GM21381 (cell line): ENCODE measurements around the gene AHCYL2.
"Not testable (repeated sequence)": the region's sequence is repeated elsewhere in the genome, so short reads cannot be mapped to it uniquely, and the experiment has no call there.

Source experiments
- ATAC-seq: cut with Tn5 transposase; IDR thresholded peaks from one replicate; pipeline ENCODE4 v1.9.1; 2021; ENCODE audit warnings: mild to moderate bottlenecking, moderate library complexity; ENCODE audit not compliant: unreplicated experiment

AHCYL2 gene

GRCh38 chr7:129347330-129347729 lies 122.5 kb downstream of the AHCYL2 start:
- ATAC-seq: no peak

GRCh38 chr7:129348023-129348740 lies 123.4 kb downstream of the AHCYL2 start:
- no peak for ATAC-seq

GRCh38 chr7:129351320-129351719 lies 126.5 kb downstream of the AHCYL2 start:
- ATAC-seq: no peak

- ATAC-seq: not testable (repeated sequence)
These were observed 128.3 kb downstream of the AHCYL2 start for GRCh38 chr7:129353104-129353503.

- no peak for ATAC-seq
These were observed 129.8 kb downstream of the AHCYL2 start for GRCh38 chr7:129354428-129355157.

DNA sequence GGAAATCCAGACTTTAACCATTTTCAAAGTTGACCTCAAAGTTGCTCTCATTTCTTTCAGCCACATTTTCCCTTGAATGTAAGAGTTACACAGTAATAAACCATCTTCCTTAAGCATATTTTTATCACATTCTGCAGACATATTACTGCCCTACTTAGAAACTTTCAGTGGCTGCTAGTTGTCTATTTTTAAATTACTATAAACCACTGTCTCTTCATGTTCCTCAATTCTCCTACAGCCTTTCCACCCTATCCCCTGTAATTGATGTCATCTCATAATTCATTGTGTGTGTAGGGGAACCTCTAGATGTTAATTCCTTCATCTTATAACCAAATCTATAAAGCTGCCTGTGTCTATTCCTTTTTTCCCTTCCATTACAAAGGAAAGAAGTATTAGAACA lies 131.3 kb downstream of the AHCYL2 start:
- no peak for ATAC-seq

DNA sequence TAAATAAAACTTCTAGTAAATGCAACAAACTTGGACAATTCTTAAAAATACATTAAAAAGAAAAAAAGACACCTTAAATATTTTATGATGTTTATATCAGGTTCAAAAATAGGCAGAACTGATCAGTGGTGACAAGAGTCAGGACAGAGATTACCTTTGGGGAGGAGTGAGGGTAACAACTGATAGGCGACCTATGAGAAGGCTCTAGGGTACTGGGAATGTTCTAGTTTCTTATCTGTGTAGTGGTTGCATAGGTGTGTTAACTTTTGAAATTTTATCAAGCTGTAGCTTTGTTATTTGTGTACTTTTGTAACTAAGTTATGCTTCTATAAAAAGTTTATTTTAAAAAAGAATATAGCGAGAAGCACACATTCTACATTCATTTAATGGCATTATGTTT lies 134.3 kb downstream of the AHCYL2 start:
- no peak for ATAC-seq

- no peak for ATAC-seq
These were observed 134.8 kb downstream of the AHCYL2 start for GRCh38 chr7:129359638-129360037.

DNA sequence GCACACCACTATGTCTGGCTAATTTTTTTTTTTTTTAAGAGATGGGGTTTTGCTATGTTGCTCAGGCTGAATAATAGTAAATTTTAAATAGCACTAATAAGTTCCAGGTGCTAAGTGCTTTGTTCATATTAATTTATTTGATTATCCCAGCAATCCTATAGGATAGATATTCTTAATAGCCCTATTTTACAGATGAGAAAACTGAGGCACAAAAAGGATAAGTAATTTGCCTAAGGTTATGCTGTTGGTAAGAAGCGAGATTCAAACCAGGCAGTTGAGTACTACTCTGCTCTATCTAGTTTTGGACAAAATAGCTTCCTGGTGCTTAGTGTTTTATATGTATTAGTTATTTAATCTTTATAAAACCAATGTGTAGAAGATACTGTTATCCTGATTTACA lies 136.9 kb downstream of the AHCYL2 start:
- no peak for ATAC-seq

- no peak for ATAC-seq
These were observed 137.7 kb downstream of the AHCYL2 start for GRCh38 chr7:129362496-129362895.

DNA sequence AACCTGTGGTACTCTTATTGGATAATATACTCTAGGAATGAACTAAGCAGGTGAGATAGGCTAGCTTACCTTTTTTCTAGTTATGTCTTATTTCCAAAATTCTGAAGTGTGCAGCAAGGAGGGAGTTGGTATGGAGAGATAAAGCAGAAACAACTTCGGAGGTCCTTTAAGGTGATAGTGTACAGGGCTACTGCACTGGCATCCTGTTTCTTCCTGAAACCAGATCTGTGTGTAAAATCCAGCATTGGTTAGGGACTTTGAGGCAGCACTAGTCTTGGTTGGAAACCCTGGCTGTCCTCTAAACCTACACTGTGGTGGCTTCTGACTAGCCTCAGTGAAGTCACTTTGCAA lies 142.5 kb downstream of the AHCYL2 start:
- ATAC-seq: no peak

DNA sequence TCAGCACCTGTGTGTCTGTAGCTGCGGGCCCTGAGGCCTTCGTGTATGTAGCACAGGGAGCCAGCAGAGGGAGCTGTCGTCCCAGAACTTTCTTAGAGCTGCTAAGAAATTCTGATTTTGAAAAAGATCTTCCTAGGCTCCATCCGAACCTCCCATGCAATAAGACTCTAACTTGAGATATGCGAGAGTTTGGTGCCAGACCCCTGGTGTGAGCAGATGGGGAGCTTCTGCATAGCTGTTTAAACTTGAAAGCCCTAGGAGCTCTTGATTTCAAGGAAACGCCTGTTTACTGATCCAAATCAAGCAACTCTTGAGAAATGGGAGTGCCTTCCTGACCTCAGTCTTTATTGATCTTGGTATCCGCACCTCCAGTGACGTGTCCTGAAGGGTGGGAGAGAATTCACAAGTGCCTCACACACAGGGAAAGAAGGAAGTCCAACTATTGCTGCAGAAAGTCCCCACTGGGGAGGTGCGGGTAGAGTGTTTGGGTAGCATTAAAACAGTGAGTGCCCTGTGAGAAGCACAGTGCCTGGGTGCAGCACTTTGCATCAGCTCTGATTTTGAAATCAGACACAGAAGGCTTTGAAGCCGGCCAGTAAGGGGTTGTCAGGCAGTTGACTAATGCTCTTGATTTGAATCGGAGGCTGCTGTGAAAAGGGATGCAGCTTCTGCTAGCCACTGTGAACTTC lies 143.0 kb downstream of the AHCYL2 start:
- peak; percentile 61 for ATAC-seq

GRCh38 chr7:129368389-129368986 lies 143.7 kb downstream of the AHCYL2 start:
- ATAC-seq: peak; percentile 44

- not testable (repeated sequence) for ATAC-seq
These were observed 144.6 kb downstream of the AHCYL2 start for GRCh38 chr7:129369447-129369846.

DNA sequence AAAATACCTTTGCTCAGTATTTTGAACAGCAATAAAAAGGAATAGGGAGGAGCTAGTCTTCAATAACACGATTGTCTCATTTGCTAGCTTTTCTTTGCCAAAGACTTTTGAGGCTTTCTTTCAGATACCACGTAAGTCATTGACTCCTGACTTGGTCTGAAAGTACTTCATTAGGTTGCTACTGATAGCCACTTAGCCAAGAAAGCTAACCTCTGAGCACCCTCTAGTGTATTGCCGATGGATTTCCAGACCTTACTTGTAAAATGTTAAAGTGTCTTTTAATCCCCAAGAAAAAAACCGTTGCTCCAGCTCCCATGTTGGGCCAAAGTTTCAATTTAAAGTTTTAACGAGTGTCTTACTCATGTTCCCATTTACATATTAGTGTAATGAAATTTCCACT lies 146.0 kb downstream of the AHCYL2 start:
- no peak for ATAC-seq

GRCh38 chr7:129371487-129371886 lies 146.7 kb downstream of the AHCYL2 start:
- no peak for ATAC-seq

GRCh38 chr7:129373651-129374428 lies 149.0 kb downstream of the AHCYL2 start:
- no peak for ATAC-seq

- ATAC-seq: no peak
These were observed 150.5 kb downstream of the AHCYL2 start for GRCh38 chr7:129375141-129375938.

- ATAC-seq: peak; percentile 50
These were observed 151.4 kb downstream of the AHCYL2 start for GRCh38 chr7:129376076-129376777.
